DMS153 treated with DMSO at 0.1 percent for 48 hours (cell line): ENCODE results near the gene DRGX.

ENCODE experiments used
- DNase-seq: peaks from one replicate; lab custom pipeline; 2025; ENCODE audit not compliant: unreplicated experiment; lab: John Stamatoyannopoulos, UW

DRGX gene

GRCh38 chr10:49408519-49409306, 12.8 kb upstream of the DRGX start:
- no peak for DNase-seq

DNA sequence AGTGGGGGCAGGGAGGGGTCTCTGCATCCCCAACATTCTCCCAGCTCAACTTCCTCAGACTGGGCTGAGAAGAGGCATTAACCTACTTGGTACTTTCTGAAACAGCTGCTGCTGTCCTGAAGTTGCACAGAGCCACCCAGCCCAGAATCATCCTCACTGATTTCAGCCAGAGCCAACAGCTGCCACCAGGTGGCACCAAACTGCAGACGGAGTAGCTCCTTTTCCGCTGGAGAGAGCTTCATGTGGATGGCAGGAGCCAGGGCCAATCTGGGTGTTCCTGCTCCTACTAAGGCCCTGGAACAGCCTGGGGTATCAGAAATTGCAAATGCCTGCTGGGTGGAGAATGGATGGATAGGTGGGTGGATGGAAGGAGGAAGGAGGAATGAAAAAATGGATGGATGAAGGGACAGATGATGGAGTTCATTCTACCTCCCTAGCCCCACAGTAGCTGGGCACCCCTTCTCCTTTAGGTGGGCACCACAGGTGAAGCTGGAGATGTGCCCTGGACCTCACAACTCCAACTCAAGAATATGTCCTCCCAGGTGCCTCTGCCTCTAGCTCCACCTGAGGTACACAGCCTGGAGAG, 11.8 kb upstream of the DRGX start:
- DNase-seq: peak; percentile 39

DNA sequence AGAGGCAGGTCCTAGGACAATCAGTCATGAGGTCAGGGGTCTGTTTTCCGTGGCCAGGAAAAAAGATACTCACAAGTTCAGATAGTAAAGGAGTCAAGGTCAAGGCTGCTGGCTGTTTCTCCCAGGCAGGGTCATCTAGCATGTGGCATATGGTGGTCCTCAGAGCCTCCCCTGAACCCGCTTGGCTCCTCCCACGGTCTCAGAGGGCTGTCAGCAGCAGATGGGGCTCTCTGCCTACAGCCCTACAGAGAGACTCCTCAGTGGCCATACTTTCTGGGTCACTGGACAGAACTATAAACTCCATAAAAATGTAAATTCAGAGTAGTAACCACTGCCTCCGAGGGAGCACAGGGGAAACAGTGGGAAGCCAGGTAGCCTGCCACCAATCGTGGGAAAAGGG, 11.3 kb upstream of the DRGX start:
- DNase-seq: no peak

DNA sequence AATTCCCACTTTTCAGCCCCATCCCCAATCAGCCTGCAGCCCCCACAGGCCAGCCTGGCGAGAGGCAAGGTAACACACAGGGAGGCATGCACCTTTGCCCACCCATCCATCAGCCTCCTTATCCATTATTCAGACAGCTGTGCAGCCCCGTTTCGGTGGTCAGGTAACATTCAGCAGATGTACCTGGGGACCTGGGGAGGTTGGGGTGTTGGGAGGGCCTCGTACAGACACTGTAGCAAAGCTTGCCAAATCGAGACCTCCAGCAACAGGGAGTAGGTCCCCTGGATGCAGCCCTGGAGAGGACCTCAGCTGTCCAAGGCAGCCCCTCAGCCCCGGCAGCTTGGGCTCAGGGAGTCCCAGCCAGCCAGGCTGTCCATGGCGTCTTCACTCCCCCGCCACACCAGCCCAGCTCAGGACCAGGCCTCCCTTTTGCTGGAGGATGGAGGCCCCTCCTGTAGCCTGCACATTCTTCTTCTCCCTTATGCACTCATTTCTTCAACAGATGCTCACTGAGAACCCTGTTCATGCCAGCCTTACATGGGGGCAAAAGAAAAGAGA, 8.5 kb upstream of the DRGX start:
- DNase-seq: no peak

- DNase-seq: no peak
These were observed 7.5 kb upstream of the DRGX start for GRCh38 chr10:49403363-49403762.

GRCh38 chr10:49400365-49400764, 4.5 kb upstream of the DRGX start:
- DNase-seq: no peak

DNA sequence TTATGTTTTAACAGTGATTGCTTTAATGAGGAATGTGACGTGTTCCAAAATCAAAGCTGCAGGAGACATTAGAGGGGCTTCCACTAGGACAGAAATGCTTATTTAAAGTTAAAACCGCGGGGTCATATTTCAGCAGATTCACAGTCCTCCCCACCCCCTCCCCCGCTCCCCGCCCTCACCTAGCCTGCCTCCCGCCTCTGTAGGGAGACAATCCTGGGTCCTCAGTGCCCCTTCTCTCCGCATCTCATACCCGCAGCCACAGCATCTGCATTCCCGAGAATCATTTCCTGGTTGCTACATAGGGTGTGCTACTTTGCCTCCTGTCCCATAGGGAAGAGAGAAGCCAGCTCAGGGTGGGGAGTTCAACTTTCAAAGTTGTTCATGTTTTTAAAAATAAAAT, 3.1 kb upstream of the DRGX start:
- no peak for DNase-seq

GRCh38 chr10:49398000-49398861, 2.3 kb upstream of the DRGX start:
- DNase-seq: no peak

- DNase-seq: peak; percentile 20
These were observed 1.4 kb upstream of the DRGX start for GRCh38 chr10:49397036-49397999.

GRCh38 chr10:49396666-49396999, 744 bp upstream of the DRGX start:
- no peak for DNase-seq

DNA sequence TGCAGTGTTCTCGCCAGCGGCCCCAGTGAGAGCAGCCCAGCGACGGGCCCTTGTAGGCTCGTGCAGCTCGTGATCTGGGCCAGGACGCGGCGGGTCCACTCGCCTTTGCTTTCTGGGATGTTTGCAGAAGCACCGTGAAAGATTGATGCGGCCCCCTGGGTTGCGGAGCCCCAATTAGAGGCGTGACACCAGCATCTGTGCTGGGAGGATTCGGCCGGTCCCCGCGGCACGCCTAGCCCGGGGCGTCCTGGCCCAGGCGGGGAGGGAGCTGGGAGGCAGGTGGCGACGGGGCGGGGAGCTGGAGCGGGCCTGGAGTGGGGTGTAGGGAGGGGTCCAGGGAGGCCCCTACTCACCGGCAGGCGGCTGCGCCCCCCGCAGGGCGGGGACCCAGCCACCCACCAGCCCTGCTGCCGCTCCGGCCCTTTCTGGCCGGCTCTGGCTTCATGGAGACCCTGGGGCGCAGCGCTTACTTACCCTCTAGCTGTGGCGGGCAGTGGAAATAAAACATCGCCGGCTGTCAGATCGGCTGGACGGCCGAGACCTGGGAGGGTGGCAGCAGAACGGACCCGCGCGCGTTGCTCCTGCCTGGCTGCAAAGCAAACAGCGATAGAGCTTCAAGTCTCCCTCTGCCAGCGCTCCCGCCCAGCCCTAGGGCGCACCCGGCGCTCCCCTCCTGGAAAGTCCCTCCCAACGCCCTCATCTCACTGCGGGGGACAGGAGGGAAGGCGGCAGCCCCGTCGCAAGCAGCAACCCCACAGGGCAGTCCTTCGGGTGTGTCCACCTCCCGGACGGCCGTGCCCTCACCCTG, 752 bp downstream of the DRGX start:
- DNase-seq: no peak

DNA sequence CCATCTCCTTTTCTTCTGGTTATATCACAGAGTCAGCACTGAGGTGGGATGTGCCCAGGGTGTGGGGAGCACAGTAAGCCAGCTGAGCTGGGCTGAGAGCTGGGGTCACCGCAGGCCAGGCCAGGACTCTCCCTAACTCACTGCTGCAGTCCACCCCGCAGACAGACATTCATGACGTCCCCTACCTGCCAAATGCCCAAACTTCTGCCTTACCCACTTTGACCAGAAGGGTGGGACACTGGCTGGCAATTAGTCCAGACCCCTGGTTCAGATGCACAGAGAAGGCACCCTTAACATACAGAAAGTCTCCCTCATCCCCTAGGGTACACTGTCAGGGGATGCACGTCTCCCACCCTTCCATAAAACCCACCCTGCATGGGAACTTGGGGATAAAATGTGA, 2.1 kb downstream of the DRGX start:
- no peak for DNase-seq

DNA sequence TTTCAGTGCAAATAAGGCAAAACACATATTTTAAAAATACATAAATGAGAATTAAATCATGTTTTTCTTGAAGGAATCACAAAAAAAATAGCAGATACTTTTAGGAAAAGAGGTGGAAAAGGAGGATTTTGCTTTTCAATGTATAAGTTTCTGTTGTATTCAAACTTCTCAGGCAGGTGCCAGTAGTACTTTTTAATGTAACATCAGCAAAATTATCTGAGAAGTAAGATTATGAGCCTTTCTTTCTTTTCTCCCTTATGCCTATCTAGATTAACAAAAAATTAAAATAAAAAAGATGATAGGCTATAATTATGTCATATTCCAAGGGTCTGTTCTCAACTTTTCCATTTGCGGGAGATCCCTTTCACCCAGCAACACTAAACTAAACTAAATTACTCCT, 2.6 kb downstream of the DRGX start:
- DNase-seq: no peak

GRCh38 chr10:49389361-49389933, 6.4 kb downstream of the DRGX start:
- no peak for DNase-seq

DNA sequence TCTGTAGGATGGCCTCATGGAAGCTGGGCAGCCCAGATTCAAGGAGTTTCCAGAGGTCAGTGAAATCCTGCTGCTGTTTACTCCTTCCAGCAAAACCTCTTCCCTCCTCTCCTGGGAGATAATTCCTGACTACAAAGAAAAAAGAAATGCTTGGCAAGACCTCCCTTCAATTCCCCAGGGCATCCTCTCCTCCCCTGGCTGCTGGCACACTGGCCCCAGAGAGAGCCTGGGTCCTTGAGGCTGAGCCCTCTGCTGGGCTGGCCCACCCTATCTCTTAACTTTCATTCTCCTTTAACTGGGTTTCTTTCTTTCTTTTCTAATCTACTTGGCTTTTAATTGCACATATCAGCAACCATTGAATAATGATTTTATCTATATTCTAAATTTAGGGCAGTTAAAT, 7.7 kb downstream of the DRGX start:
- no peak for DNase-seq

DNA sequence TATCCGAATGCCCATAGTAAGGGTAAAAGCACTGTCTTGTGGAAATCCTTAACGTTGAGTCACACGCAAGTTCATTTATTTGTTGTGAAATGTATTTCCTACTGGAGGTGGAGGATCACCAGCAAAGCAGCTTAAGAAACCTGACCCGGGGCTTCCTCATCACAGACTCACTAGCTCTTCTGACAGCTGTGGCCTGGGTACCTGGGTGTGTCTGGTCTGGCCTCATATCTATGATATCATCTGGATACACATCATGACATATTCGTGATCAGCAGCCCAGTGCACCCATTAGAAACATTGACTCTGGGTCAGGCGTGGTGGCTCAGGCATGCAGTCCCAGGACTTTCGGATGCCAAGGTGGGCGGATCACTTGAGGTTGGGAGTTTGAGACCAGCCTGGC, 8.8 kb downstream of the DRGX start:
- no peak for DNase-seq

DNA sequence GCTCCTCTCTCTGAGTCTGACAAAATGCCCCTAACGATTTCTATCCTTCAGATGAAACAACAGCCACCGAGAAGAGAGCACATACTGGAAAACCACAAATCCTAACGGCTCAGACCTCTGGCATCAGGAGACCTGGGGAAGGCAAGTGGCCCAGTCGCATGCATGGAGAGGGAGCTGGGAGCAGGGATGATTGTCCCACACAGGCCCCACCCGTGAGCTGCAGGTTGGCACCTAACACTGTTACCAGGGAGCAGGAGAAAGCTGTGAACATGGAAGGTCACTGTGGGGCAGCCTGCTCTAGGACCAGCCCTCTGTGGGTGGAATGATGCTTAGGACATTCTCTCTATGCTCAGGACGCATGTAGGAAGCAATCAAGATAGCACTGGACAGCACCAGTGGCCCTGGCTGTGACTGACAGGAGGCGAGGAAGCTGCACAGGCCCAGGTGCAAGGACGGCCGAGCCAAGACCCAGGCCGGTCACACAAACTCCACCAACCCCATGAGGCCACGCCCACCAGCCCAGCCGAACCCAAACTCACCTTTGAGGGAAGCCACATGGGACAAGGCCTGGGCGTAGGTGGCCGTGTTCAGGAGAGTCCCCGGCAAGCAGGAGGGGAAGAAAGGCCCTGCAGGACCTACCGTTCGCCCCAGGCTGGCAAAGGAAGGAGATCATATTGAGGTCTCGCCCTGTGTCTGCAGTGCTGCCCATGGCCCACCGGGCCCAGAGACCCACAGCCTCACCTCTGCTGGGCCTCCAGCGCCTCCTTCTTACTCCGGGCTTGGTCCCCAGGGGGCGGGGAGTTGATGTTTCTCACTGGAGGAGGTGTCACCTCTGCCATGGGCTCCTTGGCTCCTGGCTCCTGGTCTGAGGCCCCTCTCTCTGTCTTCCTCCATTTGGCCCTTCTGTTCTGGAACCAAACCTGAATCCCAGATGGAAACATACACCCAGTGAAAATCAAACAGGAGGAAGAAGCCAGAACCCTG, 9.7 kb downstream of the DRGX start:
- no peak for DNase-seq

DNA sequence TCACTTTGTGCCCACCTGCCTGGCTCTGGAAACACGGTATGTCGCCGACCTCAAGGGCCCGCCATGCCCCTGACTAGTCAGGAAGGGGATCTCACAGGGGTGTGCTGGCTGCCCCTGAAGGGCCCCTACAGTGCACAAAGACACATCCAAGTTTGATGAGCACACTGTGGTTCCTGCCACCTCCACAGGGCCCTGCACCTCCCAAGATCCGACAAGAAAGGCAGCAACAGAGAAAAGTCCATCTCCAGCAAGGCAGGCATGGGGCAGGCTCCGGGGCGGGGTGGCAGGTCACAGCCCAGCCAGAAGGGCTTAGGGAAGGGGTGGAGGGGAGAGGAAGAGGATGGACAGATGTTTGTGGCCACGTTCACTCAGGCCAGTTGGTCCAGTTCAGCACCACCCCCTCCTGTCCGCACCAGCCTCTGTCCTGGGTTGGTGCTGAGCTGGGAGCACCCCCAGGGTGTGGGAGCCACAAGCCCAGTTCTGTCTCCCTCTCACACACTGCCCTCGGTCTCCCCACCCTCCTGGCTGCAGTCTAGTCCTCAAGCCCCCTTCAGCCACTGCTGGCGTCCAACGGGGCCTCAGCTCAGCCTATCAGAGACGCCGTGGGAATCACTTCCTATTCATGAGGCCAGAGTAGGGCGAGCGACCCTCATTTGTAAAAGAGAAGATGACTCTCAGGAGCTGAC, 11.5 kb downstream of the DRGX start:
- DNase-seq: no peak
